Pulmonary artery endothelial cell (primary cell): ENCODE results near the gene MED16. TPM values are rescaled to one million over a fixed set of nuclear protein-coding genes. Genes with fewer than 3 reads are reported as not detected.
"Not testable (repeated sequence)": the region's sequence is repeated elsewhere in the genome, so short reads cannot be mapped to it uniquely, and the experiment has no call there.

Experiments used
- DNase-seq: peaks from one replicate; pipeline ENCODE4 v3.0.0-alpha.2; 2011; ENCODE audit warnings: low read depth, low spot score
- total RNA-seq: library from RNA; depleted of rRNA; stranded (reverse); fragments of >200 nt; gene quantifications from 2 replicates; pipeline ENCODE4 v1.2.3, GENCODE V29; 2014

MED16 gene
- total RNA-seq, 1 donor from 2014 or later, result 22.9 TPM

- not testable (repeated sequence) for DNase-seq
These were observed 39.3 kb downstream of the MED16 start for GRCh38 chr19:853614-854220.

- DNase-seq, result no peak
These were observed 39.9 kb downstream of the MED16 start for GRCh38 chr19:853014-853585.

- no peak for DNase-seq
These were observed 40.6 kb downstream of the MED16 start, which contains the start of gene ELANE for GRCh38 chr19:852136-853013. Gene ELANE, plus strand, starts transcription at chr19:852303. Its CDS starts 26 bp downstream, at chr19:852329.

GRCh38 chr19:850979-851335 is 42.0 kb downstream of the MED16 start:
- no peak for DNase-seq

- no peak for DNase-seq
These were observed 42.6 kb downstream of the MED16 start for GRCh38 chr19:850221-850978.

GRCh38 chr19:849195-849594 is 43.8 kb downstream of the MED16 start:
- not testable (repeated sequence) for DNase-seq

GRCh38 chr19:848386-848921 is 44.5 kb downstream of the MED16 start:
- no peak for DNase-seq

- no peak for DNase-seq
These were observed 47.1 kb downstream of the MED16 start for GRCh38 chr19:845707-846521.

- no peak for DNase-seq
These were observed 48.4 kb downstream of the MED16 start for GRCh38 chr19:844546-844971.

GRCh38 chr19:843836-844545 is 49.0 kb downstream of the MED16 start:
- no peak for DNase-seq

GRCh38 chr19:843180-843835 is 49.7 kb downstream of the MED16 start:
- no peak for DNase-seq

GRCh38 chr19:842802-843179 is 50.2 kb downstream of the MED16 start:
- not testable (repeated sequence) for DNase-seq

GRCh38 chr19:840519-841206 is 52.3 kb downstream of the MED16 start, which contains the start of gene PRTN3:
Gene PRTN3, plus strand, starts transcription at chr19:840999. Its CDS starts 10 bp downstream, at chr19:841009.
- DNase-seq, result no peak

GRCh38 chr19:835210-835810 is 57.7 kb downstream of the MED16 start:
- DNase-seq, result no peak

- no peak for DNase-seq
These were observed 58.8 kb downstream of the MED16 start for GRCh38 chr19:834216-834615.

- DNase-seq, result no peak
These were observed 61.3 kb downstream of the MED16 start for GRCh38 chr19:831407-832369.

GRCh38 chr19:829129-829758 is 63.7 kb downstream of the MED16 start:
- no peak for DNase-seq
